Endothelial cell (in vitro differentiated cells): ENCODE data around the gene DUSP14. TPM values are rescaled to one million over a fixed set of nuclear protein-coding genes. Genes with fewer than 3 reads are reported as not detected.

Experiments used
- DNase-seq: peaks from one replicate; pipeline ENCODE4 v3.0.0; 2021; ENCODE audit warnings: low spot score
- H3K27ac Mint-ChIP-seq: one replicate; pipeline ENCODE4 v1.8.0; 2021; ENCODE audit warnings: mixed read lengths, inconsistent platforms; ENCODE audit not compliant: unreplicated experiment
- H3K27me3 Mint-ChIP-seq: one replicate; pipeline ENCODE4 v1.8.0; 2021; ENCODE audit warnings: mild to moderate bottlenecking, moderate library complexity, mixed read lengths, inconsistent platforms; ENCODE audit not compliant: unreplicated experiment
- H3K36me3 Mint-ChIP-seq: one replicate; pipeline ENCODE4 v1.8.0; 2021; ENCODE audit warnings: mild to moderate bottlenecking, low read depth, mixed read lengths, inconsistent platforms; ENCODE audit not compliant: unreplicated experiment
- H3K4me1 Mint-ChIP-seq: one replicate; pipeline ENCODE4 v1.8.0; 2021; ENCODE audit warnings: mild to moderate bottlenecking, mixed read lengths, inconsistent platforms; ENCODE audit not compliant: unreplicated experiment
- H3K4me3 Mint-ChIP-seq: one replicate; pipeline ENCODE4 v1.8.0; 2021; ENCODE audit warnings: mild to moderate bottlenecking, mixed read lengths, inconsistent platforms; ENCODE audit not compliant: unreplicated experiment
- H3K9me3 Mint-ChIP-seq: one replicate; pipeline ENCODE4 v1.8.0; 2021; ENCODE audit warnings: mixed read lengths, inconsistent platforms; ENCODE audit not compliant: unreplicated experiment
- total RNA-seq: library from RNA; stranded (reverse); fragmentation: NEBNext Ultra II Directional; extraction: Animal tissue kit (Norgen Biotek cat#: 25700); gene quantifications from one replicate; pipeline ENCODE4 v1.2.1, GENCODE V29; 2021; ENCODE audit not compliant: unreplicated experiment
- TF ChIP-seq, protein P1 (sequence below): fragments of 200-600 bp; sonication (generic); IDR thresholded peaks from one replicate; pipeline ENCODE4 v1.5.0; 2021; ENCODE audit warnings: antibody characterized with exemption; ENCODE audit not compliant: unreplicated experiment

Gene DUSP14
- total RNA-seq, 1 donor from 2014 or later, result 23.0 TPM

DNA sequence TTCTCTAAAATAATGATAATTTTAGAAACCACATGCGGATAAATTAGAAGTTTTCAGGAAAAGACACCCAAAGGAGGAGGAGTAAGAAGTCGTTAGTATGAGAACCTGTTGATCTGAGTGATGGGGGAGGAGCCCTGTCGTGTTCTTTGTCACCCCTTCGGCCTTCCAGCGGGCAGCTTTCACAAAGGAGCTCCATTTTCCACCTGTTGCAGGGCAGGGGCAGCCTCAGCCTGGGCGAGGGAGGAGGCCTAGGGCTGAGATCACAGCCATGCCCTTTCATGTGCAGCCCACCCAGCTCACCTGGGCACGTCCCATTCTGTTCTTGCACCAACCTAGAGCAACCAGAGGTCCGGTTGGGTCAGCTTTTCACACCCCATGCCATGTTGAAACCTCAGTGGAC lies 5.3 kb downstream of the DUSP14 start:
- peaks cover 20% of the 10 kb centered on the region for H3K4me1 Mint-ChIP-seq
- DNase-seq, result no peak
- TF ChIP-seq, protein P1, sequence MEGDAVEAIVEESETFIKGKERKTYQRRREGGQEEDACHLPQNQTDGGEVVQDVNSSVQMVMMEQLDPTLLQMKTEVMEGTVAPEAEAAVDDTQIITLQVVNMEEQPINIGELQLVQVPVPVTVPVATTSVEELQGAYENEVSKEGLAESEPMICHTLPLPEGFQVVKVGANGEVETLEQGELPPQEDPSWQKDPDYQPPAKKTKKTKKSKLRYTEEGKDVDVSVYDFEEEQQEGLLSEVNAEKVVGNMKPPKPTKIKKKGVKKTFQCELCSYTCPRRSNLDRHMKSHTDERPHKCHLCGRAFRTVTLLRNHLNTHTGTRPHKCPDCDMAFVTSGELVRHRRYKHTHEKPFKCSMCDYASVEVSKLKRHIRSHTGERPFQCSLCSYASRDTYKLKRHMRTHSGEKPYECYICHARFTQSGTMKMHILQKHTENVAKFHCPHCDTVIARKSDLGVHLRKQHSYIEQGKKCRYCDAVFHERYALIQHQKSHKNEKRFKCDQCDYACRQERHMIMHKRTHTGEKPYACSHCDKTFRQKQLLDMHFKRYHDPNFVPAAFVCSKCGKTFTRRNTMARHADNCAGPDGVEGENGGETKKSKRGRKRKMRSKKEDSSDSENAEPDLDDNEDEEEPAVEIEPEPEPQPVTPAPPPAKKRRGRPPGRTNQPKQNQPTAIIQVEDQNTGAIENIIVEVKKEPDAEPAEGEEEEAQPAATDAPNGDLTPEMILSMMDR, result no peak
- peaks cover 8% of the 10 kb centered on the region for H3K27me3 Mint-ChIP-seq
- no peak overlapping the region for H3K27ac Mint-ChIP-seq
- H3K36me3 Mint-ChIP-seq, result peaks cover 4% of the 10 kb centered on the region
- H3K9me3 Mint-ChIP-seq, result no peaks in the 10 kb centered on the region
- H3K4me3 Mint-ChIP-seq, result no peak overlapping the region

DNA sequence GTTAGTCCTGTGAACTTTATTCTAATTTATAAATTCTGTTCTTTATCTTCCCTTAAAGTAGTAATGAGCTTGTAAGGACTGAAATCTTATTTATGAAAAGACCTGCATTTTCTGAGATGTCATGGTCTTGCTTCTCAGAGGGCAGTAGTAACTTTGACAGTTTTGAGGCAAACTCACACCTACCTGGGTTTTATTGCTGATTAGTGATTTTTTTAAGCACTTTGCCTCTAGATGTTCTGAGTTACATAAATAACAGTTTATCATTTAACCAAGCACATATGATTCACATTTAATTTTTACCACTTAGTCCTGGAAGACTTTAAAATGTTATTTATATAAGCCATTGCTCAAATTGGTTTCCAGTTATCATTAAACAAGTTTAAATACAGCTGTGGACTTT lies 10.7 kb downstream of the DUSP14 start:
- DNase-seq, result no peak
- H3K27ac Mint-ChIP-seq, result no peak overlapping the region

DNA sequence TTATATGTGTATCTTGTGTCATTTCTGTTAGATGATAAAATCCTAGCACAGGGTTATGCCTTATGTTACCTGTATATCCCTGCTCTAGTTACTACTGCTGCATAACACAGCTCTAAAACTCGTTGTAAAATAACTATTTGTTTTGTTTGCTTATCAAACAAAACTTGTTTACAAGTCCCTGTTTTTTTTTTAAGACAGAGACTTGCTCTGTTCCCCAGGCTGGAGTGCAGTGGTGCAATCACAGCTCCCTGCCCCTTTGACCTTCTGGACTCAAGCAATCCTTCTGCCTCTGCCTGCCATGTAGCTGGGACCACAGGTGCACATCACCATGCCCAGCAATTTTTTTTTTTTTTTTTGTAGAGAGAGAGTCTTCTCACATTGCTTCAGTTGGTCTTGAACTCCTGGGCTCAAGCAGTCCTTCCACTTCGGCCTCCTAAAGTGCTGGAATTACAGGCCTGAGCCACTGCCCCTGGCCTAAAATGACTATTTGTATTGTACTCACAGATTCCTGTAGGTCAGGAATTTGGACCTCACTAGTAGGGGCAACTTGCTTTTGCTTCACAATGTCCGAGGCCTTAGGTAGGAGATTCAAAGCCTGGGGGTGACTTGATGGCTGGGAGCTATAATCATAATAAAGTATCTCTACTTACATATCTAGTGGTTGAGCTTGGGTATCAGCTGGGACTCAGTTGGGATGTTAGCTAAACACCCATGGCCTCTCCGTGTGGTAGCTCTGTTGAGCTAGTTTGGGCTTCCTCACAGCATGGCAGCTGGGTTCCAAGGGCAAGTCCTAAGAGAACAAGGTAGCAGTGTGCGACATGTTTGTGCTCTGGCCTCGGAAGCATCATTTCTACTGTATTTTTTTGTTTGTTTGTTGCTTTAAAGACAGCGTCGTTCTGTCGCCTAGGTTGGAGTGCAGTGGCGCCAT lies 12.6 kb downstream of the DUSP14 start:
- Mint-ChIP-seq H3K27ac (no peak overlapping the region), H3K27me3 (peaks cover 2% of the 10 kb centered on the region), H3K9me3 (no peaks in the 10 kb centered on the region), H3K4me3 (no peak overlapping the region), H3K4me1 (no peaks in the 10 kb centered on the region), H3K36me3 (peaks cover 5% of the 10 kb centered on the region)
- no peak for DNase-seq
- TF ChIP-seq, protein P1, result no peak

More for the DNA sequence above, 10.7 kb downstream of the DUSP14 start:
- H3K9me3 Mint-ChIP-seq, result no peaks in the 10 kb centered on the region
- H3K4me3 Mint-ChIP-seq, result no peak overlapping the region
- TF ChIP-seq, protein P1, result no peak
- peaks cover 2% of the 10 kb centered on the region for H3K27me3 Mint-ChIP-seq
- H3K36me3 Mint-ChIP-seq, result peaks cover 5% of the 10 kb centered on the region
- no peaks in the 10 kb centered on the region for H3K4me1 Mint-ChIP-seq

DNA sequence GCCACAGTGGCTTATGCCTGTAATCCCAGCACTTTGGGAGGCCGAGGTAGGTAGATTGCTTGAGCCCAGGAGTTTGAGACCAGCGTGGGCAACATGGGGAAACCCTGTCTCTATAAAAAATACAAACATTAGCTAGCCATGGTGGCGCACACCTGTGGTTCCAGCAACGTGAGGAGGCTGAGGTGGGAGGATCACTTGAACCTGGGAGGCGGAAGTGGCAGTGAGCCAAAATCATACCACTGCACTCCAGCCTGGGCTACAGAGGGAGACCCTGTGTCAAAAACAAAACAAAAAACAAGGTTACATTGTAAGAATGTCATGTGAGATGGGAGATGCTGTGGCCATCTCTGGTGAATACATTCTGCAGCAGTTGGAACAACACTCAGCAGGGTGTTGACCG lies 13.5 kb downstream of the DUSP14 start:
- H3K9me3 Mint-ChIP-seq, result no peaks in the 10 kb centered on the region
- H3K27me3 Mint-ChIP-seq, result no peaks in the 10 kb centered on the region
- no peak overlapping the region for H3K27ac Mint-ChIP-seq
- H3K4me1 Mint-ChIP-seq, result no peaks in the 10 kb centered on the region
- TF ChIP-seq, protein P1, result no peak
- no peak for DNase-seq
- H3K4me3 Mint-ChIP-seq, result no peak overlapping the region
- peaks cover 5% of the 10 kb centered on the region for H3K36me3 Mint-ChIP-seq

DNA sequence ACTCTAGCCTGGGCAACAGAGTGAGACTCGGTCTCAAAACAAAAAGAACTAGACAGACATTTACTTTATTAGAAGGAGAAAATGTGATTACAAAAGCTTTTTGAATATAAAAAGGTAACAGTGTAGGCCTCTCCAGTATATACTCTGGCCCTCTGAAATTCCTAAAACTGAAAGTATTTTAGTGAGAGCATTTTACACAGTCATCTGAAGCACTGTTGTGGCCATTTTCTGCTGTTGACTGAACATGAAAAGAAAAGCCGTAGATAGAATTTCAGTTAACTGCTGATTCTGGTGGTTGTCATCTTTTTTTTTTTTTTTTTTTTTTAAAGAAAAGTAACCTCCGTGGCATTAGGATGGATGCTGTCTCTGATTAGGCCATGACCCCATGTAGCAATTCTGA lies 15.6 kb downstream of the DUSP14 start:
- Mint-ChIP-seq H3K27ac (no peak overlapping the region), H3K4me1 (peaks cover under 1% of the 10 kb centered on the region)

More for the DNA sequence above, 15.6 kb downstream of the DUSP14 start:
- no peaks in the 10 kb centered on the region for H3K27me3 Mint-ChIP-seq
- H3K4me3 Mint-ChIP-seq, result no peak overlapping the region
- TF ChIP-seq, protein P1, result no peak
- no peak for DNase-seq
- peaks cover 5% of the 10 kb centered on the region for H3K36me3 Mint-ChIP-seq
- no peaks in the 10 kb centered on the region for H3K9me3 Mint-ChIP-seq
